H9 (cell line): ENCODE data around the gene DGKB. TPM values are rescaled to one million over a fixed set of nuclear protein-coding genes. Genes with fewer than 3 reads are reported as not detected.

Experiments
- DNase-seq: peaks from one replicate; pipeline ENCODE4 v3.0.0-alpha.2; 2017
- H2AFZ ChIP-seq: one replicate; pipeline ENCODE4 v1.6.1; 2013; ENCODE audit warnings: mild to moderate bottlenecking, low read length, control low read depth, moderate library complexity
- H2AK5ac ChIP-seq: 2 replicates; pipeline ENCODE4 v1.6.1; 2013; ENCODE audit warnings: low read length, control low read depth, mixed read lengths; ENCODE audit not compliant: insufficient read length
- H2BK120ac ChIP-seq: one replicate; pipeline ENCODE4 v1.6.1; 2013; ENCODE audit warnings: low read depth, mild to moderate bottlenecking, low read length, control low read depth, inconsistent platforms; ENCODE audit not compliant: poor library complexity, severe bottlenecking
- H2BK12ac ChIP-seq: 2 replicates; pipeline ENCODE4 v1.6.1; 2013; ENCODE audit warnings: low read length, control low read depth, mixed read lengths, low read depth; ENCODE audit not compliant: insufficient read length
- H2BK15ac ChIP-seq: 2 replicates; pipeline ENCODE4 v1.6.1; 2013; ENCODE audit warnings: low read depth, low read length, control low read depth
- H2BK20ac ChIP-seq: one replicate; pipeline ENCODE4 v1.6.1; 2013; ENCODE audit warnings: low read depth, mild to moderate bottlenecking, low read length, control low read depth, inconsistent platforms; ENCODE audit not compliant: poor library complexity, severe bottlenecking
- H2BK5ac ChIP-seq: 2 replicates; pipeline ENCODE4 v1.6.1; 2013; ENCODE audit warnings: low read length, control low read depth, mixed read lengths; ENCODE audit not compliant: insufficient read length
- H3K14ac ChIP-seq: 2 replicates; pipeline ENCODE4 v1.6.1; 2013; ENCODE audit warnings: low read length, control low read depth; ENCODE audit not compliant: insufficient read depth
- H3K18ac ChIP-seq: 2 replicates; pipeline ENCODE4 v1.6.1; 2013; ENCODE audit warnings: low read depth, mild to moderate bottlenecking, mixed read lengths, low read length, control low read depth; ENCODE audit not compliant: insufficient read length
- H3K23ac ChIP-seq: 2 replicates; pipeline ENCODE4 v1.6.1; 2013; ENCODE audit warnings: low read length, control low read depth, mixed read lengths, low read depth; ENCODE audit not compliant: insufficient read length
- H3K23me2 ChIP-seq: 2 replicates; pipeline ENCODE4 v1.6.1; 2013; ENCODE audit warnings: low read depth, mild to moderate bottlenecking, mixed read lengths, low read length, control low read depth; ENCODE audit not compliant: insufficient read length, poor library complexity, severe bottlenecking
- H3K27ac ChIP-seq: 2 replicates; pipeline ENCODE4 v1.5.1; 2013; ENCODE audit warnings: low read length, control low read depth, mixed read lengths, low read depth; ENCODE audit not compliant: insufficient read length
- H3K27me3 ChIP-seq: 2 replicates; pipeline ENCODE4 v1.6.1; 2013; ENCODE audit warnings: low read length, control low read depth, inconsistent platforms; ENCODE audit not compliant: insufficient read depth
- H3K4ac ChIP-seq: 2 replicates; pipeline ENCODE4 v1.6.1; 2013; ENCODE audit warnings: low read depth, mild to moderate bottlenecking, control low read depth, inconsistent platforms, low read length, moderate library complexity
- H3K4me1 ChIP-seq: 2 replicates; pipeline ENCODE4 v1.6.1; 2013; ENCODE audit warnings: low read length, control low read depth, inconsistent platforms; ENCODE audit not compliant: insufficient read depth
- H3K4me2 ChIP-seq: 2 replicates; pipeline ENCODE4 v1.6.1; 2013; ENCODE audit warnings: low read length, control low read depth, mixed read lengths; ENCODE audit not compliant: insufficient read length, insufficient read depth
- H3K56ac ChIP-seq: 2 replicates; pipeline ENCODE4 v1.6.1; 2013; ENCODE audit warnings: low read depth, mild to moderate bottlenecking, mixed read lengths, low read length, control low read depth; ENCODE audit not compliant: insufficient read length
- H3K79me1 ChIP-seq: 2 replicates; pipeline ENCODE4 v1.6.1; 2013; ENCODE audit warnings: low read depth, mild to moderate bottlenecking, moderate library complexity, low read length, control low read depth, inconsistent platforms; ENCODE audit not compliant: insufficient read depth, poor library complexity, severe bottlenecking
- H3K79me2 ChIP-seq: 2 replicates; pipeline ENCODE4 v1.6.1; 2013; ENCODE audit warnings: low read length, control low read depth, inconsistent platforms; ENCODE audit not compliant: insufficient read depth
- H3K9ac ChIP-seq: 2 replicates; pipeline ENCODE4 v1.6.1; 2013; ENCODE audit warnings: low read length, control low read depth, mixed read lengths; ENCODE audit not compliant: insufficient read length; ENCODE audit errors: extremely low read depth
- H3K9me3 ChIP-seq: one replicate; pipeline ENCODE4 v1.6.1; 2013; ENCODE audit warnings: low read depth, low read length, inconsistent platforms; ENCODE audit not compliant: control insufficient read depth
- H3T11ph ChIP-seq: one replicate; pipeline ENCODE4 v1.6.1; 2013; ENCODE audit warnings: mild to moderate bottlenecking, low read length, control low read depth, inconsistent platforms
- H4K20me1 ChIP-seq: one replicate; pipeline ENCODE4 v1.6.1; 2013; ENCODE audit not compliant: control insufficient read depth, insufficient read length, insufficient read depth
- H4K5ac ChIP-seq: 2 replicates; pipeline ENCODE4 v1.6.1; 2013; ENCODE audit warnings: low read depth, mild to moderate bottlenecking, mixed read lengths, low read length, control low read depth; ENCODE audit not compliant: insufficient read length
- H4K8ac ChIP-seq: replicated peaks from 2 replicates; pipeline ENCODE4 v1.6.1; 2013; ENCODE audit warnings: low read length, control low read depth, mixed read lengths, low read depth; ENCODE audit not compliant: insufficient read length
- H4K91ac ChIP-seq: 2 replicates; pipeline ENCODE4 v1.6.1; 2013; ENCODE audit warnings: low read depth, mild to moderate bottlenecking, moderate library complexity, mixed read lengths, low read length, control low read depth; ENCODE audit not compliant: insufficient read length
- H3K27ac Mint-ChIP-seq, 3 experiments: 2 replicates in 2 of 3; 3 replicates in 1 of 3; pipeline ENCODE4 v1.8.0; 2020 to 2021; ENCODE audit warnings: mixed read lengths in 3 of 3, mild to moderate bottlenecking in 1 of 3, moderate library complexity in 1 of 3
- H3K27me3 Mint-ChIP-seq: 2 replicates; pipeline ENCODE4 v1.8.0; 2021; ENCODE audit warnings: low read depth, mild to moderate bottlenecking, moderate library complexity, mixed read lengths
- H3K36me3 Mint-ChIP-seq, 3 experiments: 2 replicates in 2 of 3; 3 replicates in 1 of 3; pipeline ENCODE4 v1.8.0; 2020 to 2021; ENCODE audit warnings: low read depth in 3 of 3, mixed read lengths in 3 of 3; ENCODE audit not compliant: insufficient read depth in 1 of 3
- H3K4me1 Mint-ChIP-seq, 2 experiments: 2 replicates each; pipeline ENCODE4 v1.8.0; 2020; ENCODE audit warnings: mixed read lengths in 2 of 2
- H3K4me3 Mint-ChIP-seq, 2 experiments: 2 replicates in 1 of 2; 3 replicates in 1 of 2; pipeline ENCODE4 v1.8.0; 2020 to 2021; ENCODE audit warnings: mild to moderate bottlenecking in 2 of 2, mixed read lengths in 2 of 2, moderate library complexity in 1 of 2
- H3K9me3 Mint-ChIP-seq, 2 experiments: 2 replicates in 1 of 2; 3 replicates in 1 of 2; pipeline ENCODE4 v1.8.0; 2020; ENCODE audit warnings: mild to moderate bottlenecking in 2 of 2, mixed read lengths in 2 of 2, moderate library complexity in 1 of 2
- WGBS: extraction: QIAGEN DNeasy Blood & Tissue Kit; methylation state at CpG from one replicate; pipeline ENCODE4 v1.1.7; 2013; ENCODE audit warnings: missing lambda C conversion rate, low lambda C conversion rate, mixed read lengths; ENCODE audit not compliant: insufficient read length; ENCODE audit errors: extremely low coverage; 5-methylcytosine and 5-hydroxymethylcytosine counted together
- total RNA-seq: library from RNA; stranded (reverse); gene quantifications from 2 replicates; pipeline ENCODE4 v1.2.1, GENCODE V29; 2021
- TF ChIP-seq, protein P1 (sequence below): fragments of 200-600 bp; sonication (generic); conservative IDR thresholded peaks from 3 replicates; pipeline ENCODE4 v1.8.0; 2021; ENCODE audit warnings: antibody characterized with exemption, mild to moderate bottlenecking

The DGKB gene
- total RNA-seq, 1 experiment from 2014 or later, result 0.26 TPM

DNA sequence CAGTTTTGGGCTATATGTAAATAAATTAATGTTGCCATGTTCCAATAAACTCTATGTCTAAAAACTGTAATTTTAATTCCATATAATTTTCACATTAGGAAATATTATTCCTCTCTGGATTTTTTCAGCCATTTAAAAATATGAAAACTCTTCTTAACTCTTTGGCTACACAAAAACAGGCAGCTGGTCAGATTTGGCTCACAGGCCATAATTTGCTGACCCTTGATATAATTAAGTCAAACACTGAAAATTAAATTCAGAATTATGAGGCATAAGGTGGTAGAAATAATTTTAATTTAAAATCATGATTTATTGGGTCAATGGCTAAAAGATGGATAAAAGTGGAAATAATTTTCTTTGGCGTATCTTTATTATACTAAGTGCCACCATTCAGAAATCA, 746.1 kb downstream of the DGKB start:
- Mint-ChIP-seq H3K4me1 (peaks cover 12 to 17% of the 10 kb centered on the region in 2 experiments), H3K9me3 (peaks cover 0 to 3% of the 10 kb centered on the region in 2 experiments; a peak in 2 of 5 replicates), H3K27ac (no peak overlapping the region), H3K27me3 (no peaks in the 10 kb centered on the region), H3K36me3 (no peaks in the 10 kb centered on the region), H3K4me3 (no peak overlapping the region)
- H3K4ac ChIP-seq, result no peak overlapping the region
- H4K20me1 ChIP-seq, result no peaks in the 10 kb centered on the region
- H2AFZ ChIP-seq, result no peak overlapping the region
- H2BK5ac ChIP-seq, result no peak overlapping the region
- H4K5ac ChIP-seq, result no peak overlapping the region
- no peaks in the 10 kb centered on the region for H3K23me2 ChIP-seq
- no peak overlapping the region for H3T11ph ChIP-seq
- H3K27me3 ChIP-seq, result no peaks in the 10 kb centered on the region
- no peak overlapping the region for H3K18ac ChIP-seq
- no peak for DNase-seq
- H2BK120ac ChIP-seq, result no peak overlapping the region
- H3K14ac ChIP-seq, result no peak overlapping the region
- H2AK5ac ChIP-seq, result no peak overlapping the region
- TF ChIP-seq, protein P1, sequence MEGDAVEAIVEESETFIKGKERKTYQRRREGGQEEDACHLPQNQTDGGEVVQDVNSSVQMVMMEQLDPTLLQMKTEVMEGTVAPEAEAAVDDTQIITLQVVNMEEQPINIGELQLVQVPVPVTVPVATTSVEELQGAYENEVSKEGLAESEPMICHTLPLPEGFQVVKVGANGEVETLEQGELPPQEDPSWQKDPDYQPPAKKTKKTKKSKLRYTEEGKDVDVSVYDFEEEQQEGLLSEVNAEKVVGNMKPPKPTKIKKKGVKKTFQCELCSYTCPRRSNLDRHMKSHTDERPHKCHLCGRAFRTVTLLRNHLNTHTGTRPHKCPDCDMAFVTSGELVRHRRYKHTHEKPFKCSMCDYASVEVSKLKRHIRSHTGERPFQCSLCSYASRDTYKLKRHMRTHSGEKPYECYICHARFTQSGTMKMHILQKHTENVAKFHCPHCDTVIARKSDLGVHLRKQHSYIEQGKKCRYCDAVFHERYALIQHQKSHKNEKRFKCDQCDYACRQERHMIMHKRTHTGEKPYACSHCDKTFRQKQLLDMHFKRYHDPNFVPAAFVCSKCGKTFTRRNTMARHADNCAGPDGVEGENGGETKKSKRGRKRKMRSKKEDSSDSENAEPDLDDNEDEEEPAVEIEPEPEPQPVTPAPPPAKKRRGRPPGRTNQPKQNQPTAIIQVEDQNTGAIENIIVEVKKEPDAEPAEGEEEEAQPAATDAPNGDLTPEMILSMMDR, result no peak
- no peak overlapping the region for H3K9ac ChIP-seq
- no peak overlapping the region for H4K8ac ChIP-seq
- no peaks in the 10 kb centered on the region for H3K9me3 ChIP-seq
- WGBS, result no CpG with 5 or more reads among the region's 1 CpG
- no peak overlapping the region for H3K27ac ChIP-seq
- H3K23ac ChIP-seq, result no peak overlapping the region
- no peak overlapping the region for H4K91ac ChIP-seq
- H3K79me2 ChIP-seq, result no peaks in the 10 kb centered on the region
- no peak overlapping the region for H2BK15ac ChIP-seq
- H2BK12ac ChIP-seq, result no peak overlapping the region
- no peak overlapping the region for H2BK20ac ChIP-seq
- H3K4me1 ChIP-seq, result no peaks in the 10 kb centered on the region
- no peak overlapping the region for H3K56ac ChIP-seq
- H3K4me2 ChIP-seq, result no peak overlapping the region
- H3K79me1 ChIP-seq, result no peaks in the 10 kb centered on the region
